GM19372 (cell line): ENCODE results near the gene RHPN2.
"Not testable (repeated sequence)": the region's sequence is repeated elsewhere in the genome, so short reads cannot be mapped to it uniquely, and the experiment has no call there.

Source experiments
- ATAC-seq: cut with Tn5 transposase; IDR thresholded peaks from one replicate; pipeline ENCODE4 v1.9.1; 2021; ENCODE audit warnings: mild to moderate bottlenecking, low read depth, moderate library complexity; ENCODE audit not compliant: unreplicated experiment

Gene RHPN2

DNA sequence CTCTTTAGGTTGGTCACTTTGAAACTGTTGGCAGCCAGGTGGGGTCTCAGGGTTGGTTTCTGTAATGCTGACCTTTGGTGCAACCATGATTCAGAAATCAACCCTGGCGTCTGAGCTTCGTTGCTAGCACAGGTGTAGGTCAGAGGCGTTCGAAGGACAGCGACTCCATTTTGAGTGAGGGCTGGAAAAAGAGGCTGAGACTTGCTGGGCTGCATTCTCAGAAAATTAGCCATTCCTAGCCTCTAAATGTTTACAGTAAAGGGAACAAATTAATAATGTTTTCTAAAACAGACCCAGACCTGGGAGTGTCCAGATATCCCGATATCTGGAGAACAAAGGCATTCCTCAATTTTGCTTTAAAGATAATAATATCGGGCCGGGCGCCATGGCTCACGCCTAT, 29.2 kb downstream of the RHPN2 start:
- no peak for ATAC-seq

DNA sequence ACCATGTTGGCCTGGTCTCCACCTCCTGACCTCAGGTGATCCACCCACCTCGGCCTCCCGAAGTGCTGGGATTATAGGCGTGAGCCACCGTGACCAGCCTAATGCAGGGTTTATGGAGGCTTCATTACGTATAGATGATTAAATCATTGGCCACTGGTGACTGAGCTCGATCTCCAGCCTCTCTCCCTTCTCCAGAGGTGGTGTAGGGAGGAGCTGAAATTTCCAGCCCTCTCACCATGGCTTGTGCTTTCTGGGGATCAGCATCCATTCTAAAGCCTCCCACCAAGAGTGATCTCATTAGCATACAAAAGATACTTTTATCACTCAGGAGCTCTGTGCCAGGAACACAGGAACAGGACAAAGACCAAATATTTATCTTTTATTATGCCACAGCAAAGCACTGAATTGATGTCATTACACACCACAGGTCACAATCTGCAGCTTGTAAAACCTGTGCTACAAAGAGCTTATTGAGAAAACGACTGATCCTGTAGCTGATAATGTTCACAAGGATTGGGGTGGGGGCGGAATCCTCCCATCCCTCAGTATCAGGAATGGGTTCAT, 32.4 kb downstream of the RHPN2 start:
- ATAC-seq, result no peak

DNA sequence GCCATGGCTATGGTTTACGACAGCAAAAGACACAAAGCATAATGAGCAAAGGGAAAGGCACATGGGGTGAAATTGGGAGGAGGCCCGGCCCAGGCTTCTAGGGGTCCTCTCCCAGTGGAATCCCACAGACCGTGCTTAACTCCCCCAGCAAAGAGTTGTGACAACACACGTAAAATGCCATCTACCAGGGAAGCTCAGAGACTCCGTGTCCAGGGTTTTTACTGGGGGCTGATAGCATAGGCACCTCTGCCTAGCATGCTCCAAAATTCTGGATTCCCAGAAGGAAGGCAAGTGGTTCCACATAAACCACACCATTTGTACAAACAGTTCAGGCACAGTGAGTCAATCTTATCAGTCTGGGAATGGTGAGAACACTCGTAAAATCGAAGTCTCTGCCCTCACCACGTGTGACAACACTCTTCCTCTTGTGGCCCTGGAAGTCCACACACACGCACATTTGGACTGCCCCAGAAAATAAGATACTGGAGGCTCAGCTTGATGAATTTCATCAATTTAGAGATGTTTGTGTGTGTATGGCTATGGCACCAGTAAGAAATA, 34.9 kb downstream of the RHPN2 start:
- ATAC-seq, result no peak

DNA sequence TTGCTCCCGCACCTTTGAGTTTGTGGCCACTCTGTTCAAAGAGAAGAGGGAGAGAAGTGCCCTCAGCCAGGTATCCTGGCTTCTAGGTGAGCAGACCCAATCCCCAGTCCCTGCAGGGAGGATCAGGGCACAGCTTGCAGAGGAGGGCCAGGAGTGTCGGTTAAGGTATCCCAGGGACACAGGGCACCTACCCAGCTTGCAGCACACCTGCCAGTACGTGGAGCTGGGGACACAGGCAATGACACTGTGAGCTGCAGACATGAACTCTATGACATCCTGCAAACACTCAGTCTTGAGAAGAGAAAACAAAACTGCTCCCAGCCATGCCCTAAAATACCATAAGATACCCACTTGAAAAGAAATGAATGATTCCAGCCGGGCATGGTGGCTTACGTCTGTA, 38.1 kb downstream of the RHPN2 start:
- ATAC-seq, result not testable (repeated sequence)

DNA sequence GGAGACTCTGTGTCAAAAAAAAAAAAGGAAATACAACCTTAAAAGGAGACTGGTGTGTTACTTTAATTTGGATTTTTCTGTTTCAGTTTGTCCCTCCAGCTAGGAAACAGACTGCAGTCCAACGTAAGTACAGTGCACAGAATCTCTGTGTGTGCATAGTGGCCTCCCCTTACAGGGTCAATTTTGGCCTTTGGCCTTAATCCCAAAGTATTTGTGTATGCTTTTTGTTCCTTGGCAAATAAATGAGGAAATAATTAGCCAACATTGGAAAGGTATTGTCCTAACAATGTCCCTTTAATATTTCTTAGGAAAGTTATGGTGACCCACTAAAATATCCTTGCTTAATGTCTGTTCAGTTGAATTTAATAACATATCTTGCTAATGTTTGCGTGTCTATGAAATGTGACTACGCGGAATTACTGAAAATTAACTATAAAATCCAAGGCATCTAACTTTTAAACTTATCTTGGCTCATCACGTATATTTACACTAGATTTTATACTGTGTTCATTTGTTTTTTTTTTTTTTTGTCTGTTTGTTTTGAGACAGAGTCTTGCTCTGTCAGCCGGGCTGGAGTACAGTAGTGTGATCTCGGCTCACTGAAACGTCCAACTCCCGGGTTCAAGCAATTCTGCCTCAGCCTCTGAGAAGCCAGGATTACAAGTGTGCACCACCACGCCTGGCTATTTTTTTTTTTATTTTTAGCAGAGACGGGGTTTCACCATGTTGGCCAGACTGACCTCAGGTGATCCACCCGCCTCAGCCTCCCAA, 39.0 kb downstream of the RHPN2 start:
- not testable (repeated sequence) for ATAC-seq

DNA sequence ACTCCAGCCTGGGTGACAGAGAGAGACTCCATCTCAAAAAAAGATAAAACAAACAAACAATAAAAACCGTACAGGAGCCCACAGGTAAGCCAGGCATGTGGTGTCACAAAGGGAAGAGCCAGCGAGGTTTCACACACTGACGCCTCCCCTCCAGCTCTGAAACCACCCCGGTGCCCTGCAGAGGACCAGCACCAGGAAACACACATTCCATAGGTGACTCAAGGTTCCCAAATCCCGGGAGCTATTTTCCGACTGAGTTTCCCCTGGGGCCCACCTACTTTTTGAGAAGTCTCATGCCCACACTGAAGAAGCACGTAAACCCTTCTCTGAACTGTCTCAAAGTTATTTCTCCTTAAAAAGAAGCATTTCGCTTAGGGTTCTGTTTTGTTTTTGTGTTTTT, 40.3 kb downstream of the RHPN2 start:
- no peak for ATAC-seq

DNA sequence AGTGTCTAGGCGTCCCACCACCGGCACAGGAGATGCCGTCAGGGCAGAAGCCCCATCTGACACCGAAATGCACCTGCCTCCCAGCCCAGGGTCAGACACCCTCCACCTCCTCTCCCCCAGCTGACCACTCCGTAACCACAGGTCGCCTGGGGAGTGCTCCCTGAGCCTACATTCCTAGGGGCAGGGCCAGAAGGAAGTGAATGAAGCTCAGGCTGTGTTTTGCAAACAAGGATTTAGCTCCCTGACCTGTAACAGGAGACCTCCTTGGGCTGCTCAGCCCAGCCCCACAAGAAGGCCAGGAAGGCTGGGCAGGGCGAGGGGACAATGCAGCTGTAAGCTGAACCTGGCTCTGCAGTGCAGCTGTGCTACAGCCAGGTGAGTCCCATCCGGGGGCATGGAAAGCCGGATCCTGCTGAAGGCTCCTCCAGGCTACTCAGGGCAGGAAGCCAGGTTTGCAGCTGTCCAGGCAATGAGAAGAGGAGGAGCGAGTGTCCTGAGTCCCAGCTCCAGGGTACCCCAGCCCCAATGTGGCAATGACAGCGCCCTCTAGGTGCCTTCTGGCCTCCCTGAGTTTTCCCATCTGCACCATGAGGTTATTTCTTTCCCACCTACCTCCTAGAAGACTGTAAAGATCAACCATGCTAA, 42.1 kb downstream of the RHPN2 start:
- no peak for ATAC-seq

DNA sequence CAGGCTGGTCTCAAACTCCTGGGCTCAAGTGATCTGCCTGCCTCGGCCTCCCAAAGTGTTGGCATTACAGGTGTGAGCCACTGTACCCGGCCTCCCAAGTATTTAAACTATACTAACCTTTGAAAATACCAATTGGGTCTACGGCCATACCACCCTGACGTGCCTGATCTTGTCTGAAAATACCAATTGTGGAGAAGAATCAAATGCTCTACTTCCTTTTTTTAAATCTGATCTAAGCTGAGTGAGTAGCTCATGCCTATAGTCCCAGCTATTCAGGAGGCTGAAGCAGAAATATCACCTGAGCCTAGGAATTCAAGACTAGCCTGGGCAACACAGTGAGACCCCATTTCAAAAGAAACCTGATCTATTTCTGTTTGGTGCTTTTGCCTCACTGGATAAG, 53.8 kb downstream of the RHPN2 start:
- ATAC-seq, result not testable (repeated sequence)

DNA sequence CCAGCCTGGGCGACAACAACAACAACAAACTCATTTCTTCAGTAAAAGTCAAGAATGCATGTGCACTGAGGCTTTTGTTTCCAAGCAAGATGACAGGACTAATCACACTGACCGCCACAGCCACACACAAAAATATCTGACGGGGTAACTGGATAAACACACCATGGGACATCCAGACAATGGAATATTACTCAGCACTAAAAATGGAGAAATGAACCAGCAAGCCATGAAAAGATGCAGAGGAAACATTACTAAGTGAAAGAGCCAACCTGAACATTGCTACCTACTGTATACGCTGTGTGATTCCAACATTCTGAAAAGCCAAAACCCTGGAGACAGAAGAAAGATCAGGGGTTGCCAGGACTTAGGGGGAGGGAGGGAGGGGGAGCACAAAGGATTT, 56.0 kb downstream of the RHPN2 start:
- no peak for ATAC-seq

DNA sequence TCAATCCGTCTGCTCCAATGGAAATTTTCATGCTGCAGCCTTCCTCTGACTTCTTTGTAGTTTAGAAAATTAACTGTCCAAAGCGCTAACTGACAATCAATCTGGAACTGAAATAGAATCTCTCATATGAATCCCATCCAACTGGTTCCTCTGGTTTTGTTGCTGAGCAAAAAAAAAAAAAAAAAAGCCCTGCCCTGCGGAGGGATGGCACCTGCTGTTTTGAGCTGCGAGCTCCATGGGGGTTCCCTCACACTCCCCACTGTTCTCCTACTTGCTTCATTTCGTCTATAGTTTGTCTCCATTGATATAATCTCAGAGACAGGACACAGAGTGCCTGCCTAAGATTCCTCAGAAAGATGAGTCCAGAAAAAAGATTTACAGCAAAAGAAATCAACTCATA, 59.2 kb downstream of the RHPN2 start:
- no peak for ATAC-seq

DNA sequence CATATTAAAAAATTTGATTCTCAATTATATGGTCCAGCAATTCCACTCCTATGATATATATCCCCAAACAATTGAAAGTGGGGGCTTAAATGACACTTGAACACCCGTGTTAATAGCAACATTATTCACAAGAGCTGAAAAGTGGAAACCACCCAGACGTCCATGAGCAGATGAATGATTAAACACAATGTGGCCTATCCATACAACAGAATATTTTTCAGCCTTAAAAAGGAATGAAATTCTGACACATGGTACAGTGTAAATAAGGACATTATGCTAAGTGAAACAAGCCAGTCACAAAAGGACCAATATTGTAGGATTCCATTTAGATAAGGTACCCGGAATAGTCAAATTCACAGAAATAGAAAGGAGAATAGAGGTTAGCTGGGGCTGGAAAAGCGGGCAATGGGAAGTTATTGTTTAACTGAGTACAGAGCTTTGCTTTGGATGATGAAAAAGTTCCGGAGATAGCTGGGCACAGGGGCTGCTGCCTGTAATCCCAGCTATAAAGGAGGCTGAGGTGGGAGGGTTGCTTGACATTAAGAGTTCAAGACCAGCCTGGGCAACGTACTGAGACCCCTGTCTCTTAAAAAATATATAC, 61.2 kb downstream of the RHPN2 start:
- not testable (repeated sequence) for ATAC-seq

DNA sequence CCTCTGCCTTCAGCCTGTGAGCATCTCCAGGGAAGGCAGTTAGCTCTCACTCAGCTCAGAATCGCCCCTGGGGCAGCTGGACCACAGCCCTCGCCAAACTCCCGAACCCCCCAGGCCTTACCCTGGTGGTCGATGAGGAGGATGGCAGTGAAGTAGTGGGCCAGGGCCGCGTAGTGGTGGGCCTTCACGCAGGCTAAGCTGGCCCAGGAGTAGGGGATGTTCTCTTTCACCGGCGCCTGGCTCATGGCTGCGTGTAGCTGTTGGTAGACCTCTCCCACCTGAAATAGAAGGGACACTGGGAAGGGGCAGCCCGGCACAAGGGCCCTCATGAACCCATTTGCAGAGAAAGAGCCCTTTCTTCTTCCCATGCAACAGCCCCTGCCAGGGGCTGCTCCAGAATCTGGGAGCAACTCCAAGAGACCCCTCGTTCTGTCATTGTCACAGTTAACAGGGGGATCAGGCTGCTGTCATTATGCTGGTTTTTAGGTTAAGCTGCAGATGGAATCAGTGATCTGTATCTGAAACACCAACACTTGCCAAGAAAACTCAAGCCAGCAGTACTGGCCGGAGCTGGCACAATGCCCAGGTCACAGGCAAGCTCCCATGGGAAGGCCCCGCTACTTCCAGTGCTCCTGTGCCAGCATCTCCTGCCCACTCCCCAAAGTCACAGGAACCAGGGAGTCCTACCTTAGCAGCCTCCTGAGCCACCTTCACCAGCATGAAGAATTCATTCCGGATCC, 62.4 kb downstream of the RHPN2 start:
- not testable (repeated sequence) for ATAC-seq

DNA sequence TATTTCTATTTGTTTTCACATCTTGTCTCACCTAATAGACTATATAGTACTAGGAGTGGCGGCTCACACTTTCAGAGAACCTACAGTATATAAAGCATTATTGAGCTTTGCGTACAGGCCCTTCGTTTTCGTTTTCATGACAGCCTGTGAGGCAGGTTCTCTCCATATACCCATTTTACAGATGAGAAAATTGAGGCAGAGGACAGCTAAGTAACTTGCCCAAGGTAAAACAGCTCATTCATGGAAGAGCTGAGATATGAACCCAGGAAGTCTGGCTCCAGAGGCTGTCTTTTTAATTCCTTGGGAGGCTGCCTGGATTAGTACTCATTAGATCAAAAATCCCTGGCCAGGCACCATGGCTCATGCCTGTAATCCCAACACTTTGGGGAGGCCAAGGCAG, 63.8 kb downstream of the RHPN2 start:
- ATAC-seq, result no peak

DNA sequence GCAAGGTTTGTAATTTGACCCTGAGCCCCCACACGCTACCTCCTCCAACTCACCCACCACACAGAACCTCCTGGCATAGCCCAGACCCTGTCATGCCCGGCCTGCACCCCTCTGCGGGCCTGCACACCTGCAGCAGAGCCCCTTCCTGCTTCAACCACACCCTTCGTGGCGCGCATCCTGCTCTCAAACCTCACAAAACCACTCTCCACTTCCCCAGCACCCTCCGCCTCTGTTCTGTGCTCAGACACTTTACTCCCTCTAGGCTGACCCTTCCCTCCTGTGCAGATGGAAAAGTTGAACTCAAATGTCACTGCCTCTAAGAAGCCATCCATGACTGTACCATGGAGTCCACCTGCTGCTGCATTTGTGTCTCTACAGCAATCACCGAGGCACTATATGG, 64.2 kb downstream of the RHPN2 start:
- no peak for ATAC-seq

DNA sequence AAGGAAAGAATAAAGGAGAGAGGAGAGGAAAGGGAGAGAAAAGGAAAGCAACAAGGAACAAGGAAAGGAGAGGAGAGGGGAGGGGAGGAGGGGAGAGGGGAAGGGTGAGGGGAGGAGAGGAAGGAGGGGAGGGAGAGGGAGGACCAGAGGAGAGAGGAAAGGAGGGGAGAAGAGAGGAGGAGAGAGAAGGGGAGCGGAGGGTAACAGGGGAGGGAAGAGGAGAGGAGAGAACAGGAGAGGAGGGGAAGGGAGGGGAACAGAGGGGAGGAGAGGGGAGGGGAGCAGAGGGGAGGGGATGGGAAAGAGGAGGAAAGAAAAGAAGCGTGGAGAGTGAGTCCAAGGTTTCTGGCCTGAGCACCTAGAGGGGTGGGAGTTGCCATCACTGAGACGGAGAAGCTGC, 66.0 kb downstream of the RHPN2 start:
- no peak for ATAC-seq

DNA sequence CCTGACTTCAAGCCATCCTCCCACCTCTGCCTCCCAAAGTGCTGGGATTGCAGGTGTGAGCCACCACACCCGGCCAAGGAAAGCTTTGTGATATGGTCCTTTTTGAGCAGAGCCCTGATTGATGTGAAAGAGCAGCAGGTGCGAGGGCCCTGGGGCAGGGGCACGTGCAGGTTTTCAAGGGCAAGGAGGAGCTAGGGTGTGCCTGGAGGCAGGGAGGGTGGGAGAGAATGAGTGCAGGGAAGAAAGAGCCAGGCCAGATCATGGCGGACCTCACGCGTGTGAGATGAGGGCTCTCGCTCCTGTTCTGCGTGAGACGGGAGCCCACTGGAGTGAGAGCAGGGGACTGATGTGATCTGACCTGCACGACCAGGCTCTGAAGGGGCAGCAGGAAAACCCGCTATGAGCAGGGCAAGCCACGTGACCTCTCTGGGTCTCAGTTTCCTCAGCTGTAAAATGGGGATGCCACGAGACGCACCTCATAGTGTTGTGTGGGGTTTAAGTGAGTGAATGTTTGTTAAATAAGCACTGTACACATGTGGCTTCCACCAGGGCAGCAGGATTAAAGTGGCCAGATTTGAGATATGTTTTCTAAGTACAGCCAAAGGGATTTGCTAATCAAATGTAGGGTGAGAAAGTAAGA, 66.9 kb downstream of the RHPN2 start:
- no peak for ATAC-seq

DNA sequence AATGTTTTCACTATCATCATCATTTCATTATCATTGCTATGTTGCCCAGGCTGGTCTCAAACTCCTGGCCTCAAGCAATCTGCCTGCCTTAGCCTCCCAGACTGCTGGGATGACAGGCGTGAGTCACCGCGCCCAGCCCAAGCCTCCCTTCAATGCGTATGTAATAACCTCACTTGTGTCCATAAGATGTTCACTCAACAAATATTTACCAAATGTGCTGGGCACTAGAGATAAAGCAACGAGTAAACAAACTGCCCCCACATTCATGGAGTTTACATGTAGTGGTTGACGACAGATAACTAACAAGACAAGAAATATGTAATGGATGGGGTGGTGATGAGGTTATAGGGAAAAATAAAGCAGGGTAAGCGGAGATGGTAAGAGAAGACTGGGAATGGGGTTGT, 67.6 kb downstream of the RHPN2 start:
- ATAC-seq, result not testable (repeated sequence)

DNA sequence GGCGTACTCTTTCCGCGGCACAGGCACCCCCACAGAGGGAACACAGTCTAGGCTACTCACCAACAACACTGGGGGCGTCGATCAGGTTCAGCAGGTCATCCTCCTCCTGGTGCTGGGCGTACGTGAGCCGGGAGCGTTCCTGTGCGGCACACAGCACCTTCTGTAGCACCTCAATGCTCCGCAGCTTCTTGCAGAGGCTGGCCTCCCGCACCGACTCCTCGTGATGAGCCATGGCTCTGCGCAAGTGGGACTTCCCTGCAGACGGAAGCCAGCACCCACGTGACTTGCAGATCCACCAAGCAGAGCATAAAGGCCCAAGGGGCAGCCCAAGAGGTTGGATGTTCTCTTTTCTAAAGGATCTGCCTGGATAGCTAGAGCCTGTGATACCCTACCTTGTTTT, 68.7 kb downstream of the RHPN2 start:
- ATAC-seq, result not testable (repeated sequence)

DNA sequence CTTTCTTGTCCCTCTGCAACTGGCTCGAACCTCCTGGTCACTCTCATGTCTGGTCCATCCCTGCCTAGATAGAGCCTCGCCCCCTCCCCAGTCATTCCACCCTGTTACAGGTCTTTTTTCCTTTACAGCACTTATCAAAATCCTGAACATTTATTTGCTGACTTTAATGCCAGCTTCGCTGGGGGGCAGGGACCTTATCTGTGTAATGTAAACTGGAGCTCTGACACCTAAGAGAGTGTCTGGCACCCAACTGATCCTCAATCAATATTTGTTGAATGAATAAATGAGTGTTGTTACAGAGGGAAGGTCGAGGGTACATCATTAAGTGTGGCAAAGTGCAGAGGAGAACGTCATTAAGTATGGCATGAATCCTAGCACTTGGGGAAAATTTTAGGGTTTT, 76.0 kb downstream of the RHPN2 start:
- no peak for ATAC-seq

DNA sequence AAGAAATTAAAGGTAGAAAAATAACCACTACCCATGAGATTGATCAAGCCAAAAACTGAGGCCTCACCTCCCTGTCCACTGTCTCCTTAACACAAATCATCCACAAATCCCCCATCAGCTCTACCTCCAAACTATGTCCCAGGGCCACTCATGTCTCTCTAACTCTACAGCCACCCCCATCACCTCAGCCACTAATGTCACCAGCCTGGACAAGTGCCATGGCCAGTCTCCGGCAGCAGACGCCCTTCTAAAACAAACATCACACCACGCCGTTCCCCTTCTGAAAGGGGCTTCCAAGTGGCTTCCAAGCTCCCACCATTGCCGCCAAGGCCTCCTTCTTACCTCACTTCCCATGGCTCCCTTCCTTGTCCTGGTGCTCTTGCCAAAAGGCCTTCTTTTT, 76.4 kb downstream of the RHPN2 start:
- not testable (repeated sequence) for ATAC-seq
